CD4-positive, alpha-beta T cell treated with Interleukin-17A for 1 hour (primary cell): ENCODE results near the gene NRCAM.

Experiments
- DNase-seq: peaks from one replicate; pipeline ENCODE4 v3.0.0-alpha.2; 2020

The NRCAM gene

GRCh38 chr7:108457871-108458270, 1.6 kb upstream of the NRCAM start:
- DNase-seq: no peak

GRCh38 chr7:108456845-108457540, 757 bp upstream of the NRCAM start:
- no peak for DNase-seq

- DNase-seq: no peak
Measured at GRCh38 chr7:108455551-108455997, 662 bp downstream of the NRCAM start.

DNA sequence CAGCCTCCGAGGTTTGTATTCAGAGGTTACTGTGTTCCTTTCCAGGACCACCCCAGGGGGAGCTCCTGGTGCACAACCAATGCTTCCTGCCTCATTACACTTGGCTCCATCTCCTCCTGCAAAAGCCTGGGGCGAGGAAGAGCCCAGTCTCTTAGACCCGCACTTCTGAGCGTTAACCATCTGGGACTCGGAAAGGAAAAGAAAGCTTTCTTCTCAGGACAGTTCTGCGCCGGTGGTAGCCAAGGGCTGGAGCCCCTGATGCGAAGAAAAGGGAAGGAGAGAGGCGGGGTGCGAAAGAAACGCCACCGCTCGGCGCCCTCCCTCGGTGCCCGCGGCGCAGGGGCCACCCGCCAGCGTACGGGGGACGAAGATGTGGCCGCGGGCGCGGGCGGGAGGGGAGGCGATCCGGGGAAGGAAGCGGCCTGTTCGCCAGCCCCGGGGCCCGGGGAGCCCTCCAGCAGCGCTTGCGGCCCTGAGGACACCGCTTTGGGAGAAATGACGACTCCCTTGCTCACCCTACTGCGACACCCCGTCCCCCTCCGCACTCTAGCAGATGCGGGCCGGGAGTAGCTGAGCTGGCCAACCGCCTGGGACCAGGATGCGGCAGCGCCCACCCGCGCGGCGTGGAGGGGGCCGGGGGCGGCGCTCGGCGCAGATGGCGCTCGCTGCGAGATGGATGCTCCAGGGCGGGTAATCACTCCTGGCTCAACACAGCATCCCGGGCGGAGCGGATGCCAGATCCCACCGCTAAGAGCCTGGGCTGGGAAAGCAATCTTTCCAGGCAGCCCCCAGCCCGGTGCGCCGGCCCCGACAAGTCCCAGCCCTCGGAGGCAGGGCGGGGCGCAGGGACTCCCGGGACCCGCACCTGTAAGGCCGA, 1.3 kb downstream of the NRCAM start:
- DNase-seq: no peak

DNA sequence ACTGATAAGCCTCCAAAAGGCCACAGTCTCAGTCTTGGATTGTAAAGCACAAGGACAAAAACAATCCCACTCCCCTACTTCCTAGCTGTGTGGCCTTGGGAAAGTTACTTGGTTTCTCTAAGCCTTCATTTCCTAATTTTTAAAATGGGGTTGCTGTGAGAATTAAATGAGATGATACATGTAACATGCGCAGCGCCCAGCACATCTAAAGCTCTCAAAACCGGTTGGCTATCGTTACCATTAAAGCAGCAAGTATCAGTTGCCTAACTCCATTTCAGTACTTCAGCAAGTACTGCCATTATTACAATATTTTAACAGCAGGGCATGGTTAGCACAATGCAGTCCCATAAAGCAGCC, 1.9 kb downstream of the NRCAM start:
- DNase-seq: no peak

DNA sequence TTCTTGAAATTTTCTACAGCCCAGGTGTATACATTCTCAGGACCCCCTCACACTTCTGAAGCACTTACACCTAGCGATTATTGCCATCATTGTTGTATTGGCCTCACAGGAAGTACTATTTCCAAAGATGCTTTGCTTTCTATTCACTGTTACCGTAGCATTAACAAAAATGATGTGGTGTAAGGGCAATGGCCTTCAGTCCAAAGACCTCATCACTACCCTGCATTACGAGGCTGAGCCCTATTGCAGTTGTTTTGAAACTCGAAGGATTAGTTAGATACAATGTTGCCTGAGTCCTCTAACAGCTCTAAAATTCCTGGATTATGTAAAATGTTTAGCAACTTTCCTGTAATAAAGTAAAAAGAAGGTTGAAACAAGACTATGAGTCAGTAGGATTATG, 2.9 kb downstream of the NRCAM start:
- DNase-seq: no peak

DNA sequence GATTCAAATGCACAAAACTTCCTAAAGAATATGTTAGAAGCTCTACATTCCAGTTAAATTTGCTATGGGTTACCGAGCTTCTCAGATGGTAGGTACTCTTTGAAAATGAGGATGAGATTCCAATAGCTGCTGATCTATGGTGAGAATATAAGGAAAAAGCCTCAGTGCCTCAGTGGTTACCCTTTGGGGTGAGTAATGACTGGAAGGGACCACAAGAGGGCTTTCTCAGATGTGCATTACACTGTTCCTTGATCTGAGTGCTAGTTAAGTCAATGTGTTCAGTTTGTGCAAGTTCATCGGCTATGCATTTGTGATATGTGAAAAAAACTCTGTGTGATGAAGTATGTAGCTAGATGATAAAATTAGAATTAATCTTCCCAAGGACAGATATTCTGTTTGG, 3.5 kb downstream of the NRCAM start:
- DNase-seq: peak; percentile 22

- no peak for DNase-seq
Measured at GRCh38 chr7:108451296-108451848, 4.9 kb downstream of the NRCAM start.

GRCh38 chr7:108450160-108450559, 6.1 kb downstream of the NRCAM start:
- DNase-seq: no peak

GRCh38 chr7:108449521-108449920, 6.7 kb downstream of the NRCAM start:
- DNase-seq: no peak

DNA sequence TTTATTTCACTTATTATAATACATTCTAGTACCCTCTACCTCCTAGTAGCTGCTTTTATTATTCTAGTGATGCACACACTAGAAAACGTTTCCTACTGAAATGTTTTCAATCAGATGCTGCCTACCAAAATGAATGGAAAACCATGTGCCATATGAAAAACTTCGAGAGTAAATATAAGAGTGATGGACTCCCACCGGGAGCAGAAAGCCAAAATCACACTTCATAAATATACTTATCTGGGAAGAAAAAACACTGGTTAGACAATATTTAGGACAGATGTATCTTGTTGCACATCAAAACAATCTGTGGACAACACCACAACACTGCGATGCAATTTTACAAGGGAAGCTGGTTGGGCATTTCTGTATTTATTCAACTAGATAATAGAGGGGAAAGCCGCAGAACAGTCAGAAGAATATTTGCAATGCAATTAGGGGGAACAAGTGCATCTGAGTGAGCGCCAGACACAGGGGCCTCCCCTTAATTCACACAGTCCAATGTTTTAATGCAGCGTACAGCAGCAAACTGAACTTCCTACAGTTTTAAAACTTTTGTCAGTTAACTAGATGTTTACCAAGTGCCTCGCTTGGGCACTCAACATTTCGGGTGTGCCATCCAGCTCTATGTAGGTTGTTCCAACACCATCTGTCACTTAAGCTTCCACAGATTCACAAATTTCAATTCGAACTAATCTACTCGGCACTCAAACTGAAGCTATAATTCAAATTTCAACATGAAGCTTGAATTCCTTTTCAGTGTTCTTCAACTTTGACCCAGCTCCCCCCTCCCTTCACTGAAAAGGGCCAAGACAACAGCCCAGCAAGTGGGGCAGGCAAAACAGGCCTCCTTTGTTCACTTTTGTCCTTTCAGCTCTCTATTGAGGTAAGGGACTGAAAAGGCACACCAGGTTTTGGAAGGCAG, 7.4 kb downstream of the NRCAM start:
- no peak for DNase-seq

GRCh38 chr7:108442039-108442568, 14.1 kb downstream of the NRCAM start:
- no peak for DNase-seq

GRCh38 chr7:108441392-108441955, 14.8 kb downstream of the NRCAM start:
- no peak for DNase-seq

DNA sequence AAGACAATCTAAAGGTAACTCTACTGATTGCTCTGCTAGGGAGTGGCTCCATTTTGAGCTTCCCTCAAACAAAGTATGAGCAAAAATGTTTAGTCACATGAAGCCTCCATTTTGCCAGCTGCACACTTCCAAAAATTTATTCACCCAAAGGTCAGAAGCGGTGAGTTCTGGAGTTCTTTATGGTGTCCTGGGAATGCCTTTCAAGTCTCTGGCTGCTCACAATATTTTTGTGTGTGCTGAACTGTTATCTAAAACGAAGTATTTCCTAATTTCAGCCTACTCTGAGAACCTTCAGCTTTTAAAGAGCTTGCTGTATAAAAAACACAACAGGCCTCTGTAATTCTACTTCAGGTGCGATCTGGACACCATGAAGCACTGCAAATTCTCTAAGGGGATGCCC, 15.6 kb downstream of the NRCAM start:
- DNase-seq: no peak

DNA sequence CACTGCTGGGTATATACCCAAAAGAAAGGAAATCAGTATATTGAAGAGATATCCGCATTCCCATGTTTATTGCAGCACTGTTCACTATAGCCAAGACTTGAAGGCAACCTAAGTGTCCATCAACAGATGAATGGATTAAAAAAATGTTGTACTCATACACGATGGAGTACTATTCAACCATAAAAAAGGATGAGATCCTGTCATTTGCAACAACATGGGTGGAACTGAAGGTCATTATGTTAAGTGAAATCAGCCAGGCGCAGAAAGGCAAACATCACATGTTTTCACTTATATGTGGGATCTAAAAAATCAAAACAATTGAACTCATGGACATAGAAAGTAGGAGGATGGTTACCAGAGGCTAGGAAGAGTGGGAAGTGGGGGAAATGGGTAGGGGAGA, 19.3 kb downstream of the NRCAM start:
- DNase-seq: no peak

- DNase-seq: no peak
Measured at GRCh38 chr7:108434010-108434409, 22.2 kb downstream of the NRCAM start.

DNA sequence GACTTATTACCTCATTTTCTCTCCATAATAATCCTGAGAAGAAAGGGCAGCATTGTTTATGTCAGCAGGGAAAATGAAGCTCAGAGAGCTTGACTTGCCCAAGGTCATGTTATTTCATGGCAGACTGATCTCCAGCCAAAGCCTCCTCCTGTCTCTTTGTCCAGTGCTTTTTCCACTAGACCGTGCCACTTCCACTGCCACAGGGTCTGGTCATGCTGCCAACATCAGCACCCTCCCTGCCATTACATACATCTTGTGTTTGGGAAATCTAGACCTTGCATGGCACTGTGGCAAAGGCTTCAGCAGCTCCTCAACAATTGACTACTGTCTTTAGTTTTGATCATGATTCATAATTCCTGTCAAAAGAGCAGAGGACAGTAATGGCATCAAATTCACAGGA, 25.1 kb downstream of the NRCAM start:
- no peak for DNase-seq

GRCh38 chr7:108430664-108431063, 25.6 kb downstream of the NRCAM start:
- DNase-seq: no peak

GRCh38 chr7:108427766-108428165, 28.5 kb downstream of the NRCAM start:
- no peak for DNase-seq

GRCh38 chr7:108425714-108426275, 30.4 kb downstream of the NRCAM start:
- DNase-seq: no peak

GRCh38 chr7:108424013-108424412, 32.2 kb downstream of the NRCAM start:
- DNase-seq: no peak
